ENCODE data around the gene EEFSEC.

The EEFSEC gene

GRCh38 chr3:128353361-128353965, 200.2 kb downstream of the EEFSEC start:
- Mint-ChIP-seq H3K36me3 (ENCODE audit: low read depth) (peaks cover 3% of the 10 kb centered on the region), H3K9me3 (no peaks in the 10 kb centered on the region), H3K4me1 (peaks cover 3% of the 10 kb centered on the region), H3K27ac (no peak overlapping the region), H3K4me3 (no peak overlapping the region), H3K27me3 (no peaks in the 10 kb centered on the region)
- DNase-seq (no peak), ATAC-seq (no peak)

GRCh38 chr3:128353991-128354687, 200.9 kb downstream of the EEFSEC start:
- DNase-seq (no peak), ATAC-seq (no peak)
- no peaks in the 10 kb centered on the region for H3K4me1 Mint-ChIP-seq
- no peaks in the 10 kb centered on the region for H3K9me3 Mint-ChIP-seq
- no peak overlapping the region for H3K4me3 Mint-ChIP-seq
- no peak overlapping the region for H3K27ac Mint-ChIP-seq
- H3K36me3 Mint-ChIP-seq (ENCODE audit: low read depth): peaks cover 7% of the 10 kb centered on the region
- no peaks in the 10 kb centered on the region for H3K27me3 Mint-ChIP-seq

- Mint-ChIP-seq H3K27me3 (no peaks in the 10 kb centered on the region), H3K4me3 (no peak overlapping the region), H3K27ac (no peak overlapping the region), H3K36me3 (ENCODE audit: low read depth) (peaks cover 7% of the 10 kb centered on the region), H3K4me1 (no peaks in the 10 kb centered on the region), H3K9me3 (no peaks in the 10 kb centered on the region)
- ATAC-seq (no peak), DNase-seq (no peak)
Observed at GRCh38 chr3:128354788-128355542, 201.7 kb downstream of the EEFSEC start.

GRCh38 chr3:128355543-128355919, 202.2 kb downstream of the EEFSEC start:
- Mint-ChIP-seq H3K27me3 (no peaks in the 10 kb centered on the region), H3K9me3 (no peaks in the 10 kb centered on the region), H3K4me3 (no peak overlapping the region), H3K27ac (no peak overlapping the region), H3K4me1 (no peaks in the 10 kb centered on the region), H3K36me3 (ENCODE audit: low read depth) (peaks cover 7% of the 10 kb centered on the region)
- no peak for DNase-seq
- ATAC-seq: no peak

- no peaks in the 10 kb centered on the region for H3K4me1 Mint-ChIP-seq
- no peak overlapping the region for H3K27ac Mint-ChIP-seq
- H3K27me3 Mint-ChIP-seq: no peaks in the 10 kb centered on the region
- H3K4me3 Mint-ChIP-seq: no peak overlapping the region
- peaks cover 9% of the 10 kb centered on the region for H3K36me3 Mint-ChIP-seq (ENCODE audit: low read depth)
- DNase-seq (no peak), ATAC-seq (no peak)
- H3K9me3 Mint-ChIP-seq: no peaks in the 10 kb centered on the region
Observed at GRCh38 chr3:128356822-128357221, 203.5 kb downstream of the EEFSEC start.

- no peak overlapping the region for H3K27ac Mint-ChIP-seq
- no peaks in the 10 kb centered on the region for H3K4me1 Mint-ChIP-seq
- no peaks in the 10 kb centered on the region for H3K9me3 Mint-ChIP-seq
- ATAC-seq: no peak
- H3K27me3 Mint-ChIP-seq: no peaks in the 10 kb centered on the region
- no peak overlapping the region for H3K4me3 Mint-ChIP-seq
- peaks cover 9% of the 10 kb centered on the region for H3K36me3 Mint-ChIP-seq (ENCODE audit: low read depth)
- no peak for DNase-seq
Observed at GRCh38 chr3:128357538-128357937, 204.3 kb downstream of the EEFSEC start.

- DNase-seq: no peak
- Mint-ChIP-seq H3K9me3 (no peaks in the 10 kb centered on the region), H3K27ac (no peak overlapping the region), H3K4me3 (no peak overlapping the region), H3K4me1 (no peaks in the 10 kb centered on the region), H3K36me3 (ENCODE audit: low read depth) (peaks cover 9% of the 10 kb centered on the region), H3K27me3 (no peaks in the 10 kb centered on the region)
- ATAC-seq: no peak
Observed at GRCh38 chr3:128358156-128358895, 205.0 kb downstream of the EEFSEC start.

GRCh38 chr3:128359060-128359664, 205.9 kb downstream of the EEFSEC start:
- H3K27ac Mint-ChIP-seq: no peak overlapping the region
- no peak for DNase-seq
- H3K4me1 Mint-ChIP-seq: no peaks in the 10 kb centered on the region
- no peaks in the 10 kb centered on the region for H3K27me3 Mint-ChIP-seq
- ATAC-seq: no peak
- no peaks in the 10 kb centered on the region for H3K9me3 Mint-ChIP-seq
- no peak overlapping the region for H3K4me3 Mint-ChIP-seq
- peaks cover 10% of the 10 kb centered on the region for H3K36me3 Mint-ChIP-seq (ENCODE audit: low read depth)

GRCh38 chr3:128359846-128360642, 206.8 kb downstream of the EEFSEC start:
- DNase-seq: no peak
- peaks cover 12% of the 10 kb centered on the region for H3K36me3 Mint-ChIP-seq (ENCODE audit: low read depth)

GRCh38 chr3:128360705-128361271, 207.5 kb downstream of the EEFSEC start:
- Mint-ChIP-seq H3K9me3 (no peaks in the 10 kb centered on the region), H3K36me3 (ENCODE audit: low read depth) (peaks cover 12% of the 10 kb centered on the region), H3K27ac (no peak overlapping the region), H3K4me1 (no peaks in the 10 kb centered on the region), H3K4me3 (no peak overlapping the region), H3K27me3 (no peaks in the 10 kb centered on the region)
- DNase-seq (no peak), ATAC-seq (no peak)

More at GRCh38 chr3:128359846-128360642, 206.8 kb downstream of the EEFSEC start:
- Mint-ChIP-seq H3K4me3 (no peak overlapping the region), H3K4me1 (no peaks in the 10 kb centered on the region), H3K27ac (no peak overlapping the region), H3K9me3 (no peaks in the 10 kb centered on the region), H3K27me3 (no peaks in the 10 kb centered on the region)
- no peak for ATAC-seq

GRCh38 chr3:128362026-128362965, 209.0 kb downstream of the EEFSEC start:
- Mint-ChIP-seq H3K4me1 (no peaks in the 10 kb centered on the region), H3K4me3 (no peak overlapping the region), H3K27ac (no peak overlapping the region), H3K27me3 (no peaks in the 10 kb centered on the region), H3K9me3 (no peaks in the 10 kb centered on the region), H3K36me3 (ENCODE audit: low read depth) (peaks cover 12% of the 10 kb centered on the region)
- DNase-seq: no peak
- ATAC-seq: no peak

GRCh38 chr3:128364291-128364690, 211.0 kb downstream of the EEFSEC start:
- H3K4me1 Mint-ChIP-seq: no peaks in the 10 kb centered on the region
- peak; percentile 7 for ATAC-seq
- no peaks in the 10 kb centered on the region for H3K9me3 Mint-ChIP-seq
- H3K36me3 Mint-ChIP-seq (ENCODE audit: low read depth): peaks cover 5% of the 10 kb centered on the region
- no peak overlapping the region for H3K27ac Mint-ChIP-seq
- DNase-seq: no peak
- H3K4me3 Mint-ChIP-seq: no peak overlapping the region
- no peaks in the 10 kb centered on the region for H3K27me3 Mint-ChIP-seq

All from activated naive CD8-positive, alpha-beta T cell treated with anti-CD3 and anti-CD28 coated beads, Interleukin-2, amount 50 U/mL, for 24 hours (primary cell).